Neuronal stem cell (in vitro differentiated cells): ENCODE results near the gene STEAP1B.
"Not testable (repeated sequence)": the region's sequence is repeated elsewhere in the genome, so short reads cannot be mapped to it uniquely, and the experiment has no call there.

Experiments
- DNase-seq: peaks from one replicate; pipeline ENCODE4 v3.0.0-alpha.2; 2013; ENCODE audit warnings: low spot score
- H2AFZ ChIP-seq: one replicate; pipeline ENCODE4 v1.6.1; 2013; ENCODE audit warnings: mild to moderate bottlenecking, low read length, inconsistent platforms
- H2AK5ac ChIP-seq: 2 replicates; pipeline ENCODE4 v1.6.1; 2013; ENCODE audit warnings: low read depth, mild to moderate bottlenecking, inconsistent platforms, low read length, moderate library complexity, mixed read lengths
- H2BK120ac ChIP-seq: 2 replicates; pipeline ENCODE4 v1.6.1; 2013; ENCODE audit warnings: low read depth, mild to moderate bottlenecking, inconsistent platforms, low read length, moderate library complexity, mixed read lengths
- H2BK12ac ChIP-seq: one replicate; pipeline ENCODE4 v1.6.1; 2013; ENCODE audit warnings: low read length, inconsistent platforms
- H2BK15ac ChIP-seq: 2 replicates; pipeline ENCODE4 v1.6.1; 2013; ENCODE audit warnings: mild to moderate bottlenecking, low read length, inconsistent platforms, mixed read lengths
- H2BK5ac ChIP-seq: one replicate; pipeline ENCODE4 v1.6.1; 2013; ENCODE audit warnings: inconsistent platforms, mild to moderate bottlenecking, low read length, moderate library complexity
- H3K14ac ChIP-seq: one replicate; pipeline ENCODE4 v1.6.1; 2013; ENCODE audit warnings: low read length, inconsistent platforms
- H3K18ac ChIP-seq: 2 replicates; pipeline ENCODE4 v1.6.1; 2013; ENCODE audit warnings: low read length, inconsistent platforms
- H3K23ac ChIP-seq: 2 replicates; pipeline ENCODE4 v1.6.1; 2013; ENCODE audit warnings: low read depth, mild to moderate bottlenecking, mixed read lengths, low read length, inconsistent platforms; ENCODE audit not compliant: poor library complexity
- H3K27ac ChIP-seq: replicated peaks from 3 replicates; pipeline ENCODE4 v1.5.1; 2013; ENCODE audit warnings: low read length, inconsistent platforms
- H3K27me3 ChIP-seq, 3 experiments: 2 replicates each; pipeline ENCODE4 v1.6.1; 2013; ENCODE audit warnings: low read length in 3 of 3, mild to moderate bottlenecking in 2 of 3, inconsistent platforms in 1 of 3, low read depth in 1 of 3, mixed read lengths in 1 of 3, moderate library complexity in 1 of 3; ENCODE audit not compliant: control insufficient read depth in 3 of 3, insufficient read depth in 3 of 3
- H3K36me3 ChIP-seq, 2 donors: replicated peaks in 1 of 2; 2 replicates each; pipeline ENCODE4 v1.6.1; 2013; ENCODE audit warnings: low read length in 2 of 2; ENCODE audit not compliant: control insufficient read depth in 2 of 2, insufficient read depth in 2 of 2
- H3K4ac ChIP-seq: 2 replicates; pipeline ENCODE4 v1.6.1; 2013; ENCODE audit warnings: inconsistent platforms, mild to moderate bottlenecking, low read length, moderate library complexity
- H3K4me1 ChIP-seq, 2 donors: 1 replicate in 1 of 2; 2 replicates in 1 of 2; pipeline ENCODE4 v1.6.1; 2013; ENCODE audit warnings: low read length in 2 of 2, low read depth in 1 of 2; ENCODE audit not compliant: control insufficient read depth in 2 of 2, insufficient read depth in 1 of 2
- H3K4me2 ChIP-seq: one replicate; pipeline ENCODE4 v1.6.1; 2013; ENCODE audit warnings: mild to moderate bottlenecking, low read length, inconsistent platforms; ENCODE audit not compliant: insufficient read depth, poor library complexity, severe bottlenecking
- H3K4me3 ChIP-seq, 2 donors: 2 replicates each; pipeline ENCODE4 v1.5.1; 2013; ENCODE audit warnings: low read length in 2 of 2, mild to moderate bottlenecking in 2 of 2, inconsistent platforms in 1 of 2, moderate library complexity in 1 of 2
- H3K79me1 ChIP-seq: one replicate; pipeline ENCODE4 v1.6.1; 2013; ENCODE audit warnings: low read depth, mild to moderate bottlenecking, inconsistent platforms, low read length, moderate library complexity
- H3K9ac ChIP-seq: one replicate; pipeline ENCODE4 v1.6.1; 2013; ENCODE audit warnings: mild to moderate bottlenecking, low read depth, low read length, inconsistent platforms; ENCODE audit not compliant: poor library complexity
- H3K9me3 ChIP-seq, 2 donors: replicated peaks in 1 of 2; 2 replicates each; pipeline versions ENCODE3 to v1.6.1; 2013; ENCODE audit warnings: low read length in 2 of 2, mild to moderate bottlenecking in 2 of 2, inconsistent platforms in 1 of 2, low read depth in 1 of 2, mixed read lengths in 1 of 2, moderate library complexity in 1 of 2; ENCODE audit not compliant: control insufficient read depth in 2 of 2, insufficient read depth in 1 of 2
- H4K8ac ChIP-seq: one replicate; pipeline ENCODE4 v1.6.1; 2013; ENCODE audit warnings: low read depth, mild to moderate bottlenecking, inconsistent platforms, low read length, moderate library complexity
- H4K91ac ChIP-seq: one replicate; pipeline ENCODE4 v1.6.1; 2013; ENCODE audit warnings: low read length, low read depth, mild to moderate bottlenecking, inconsistent platforms; ENCODE audit not compliant: poor library complexity
- WGBS, 2 donors: extraction: QIAGEN DNeasy Blood & Tissue Kit; methylation state at CpG; one replicate each; pipeline ENCODE4 v1.1.7; 2013; ENCODE audit warnings: missing lambda C conversion rate in 2 of 2, mixed read lengths in 1 of 2; ENCODE audit not compliant: insufficient read length in 2 of 2, insufficient replicate concordance in 1 of 2; ENCODE audit errors: extremely low coverage in 2 of 2; 5-methylcytosine and 5-hydroxymethylcytosine counted together

STEAP1B gene

GRCh38 chr7:22436552-22436951 is 63.4 kb downstream of the STEAP1B start:
- H4K8ac ChIP-seq, H2AK5ac ChIP-seq, H3K23ac ChIP-seq, H2BK12ac ChIP-seq, H2AFZ ChIP-seq, H3K14ac ChIP-seq, H3K79me1 ChIP-seq, H3K27me3 ChIP-seq, H4K91ac ChIP-seq, H2BK120ac ChIP-seq, H3K4me2 ChIP-seq, H3K9me3 ChIP-seq, DNase-seq, H3K9ac ChIP-seq, H2BK15ac ChIP-seq, H3K4me3 ChIP-seq, H2BK5ac ChIP-seq, H3K27ac ChIP-seq, H3K18ac ChIP-seq, H3K36me3 ChIP-seq, H3K4ac ChIP-seq: not testable (repeated sequence)
- peaks cover 0 to 13% of the 10 kb centered on the region in 2 donors for H3K4me1 ChIP-seq
- no CpG with 5 or more reads among the region's 4 CpGs for WGBS, 2 donors

DNA sequence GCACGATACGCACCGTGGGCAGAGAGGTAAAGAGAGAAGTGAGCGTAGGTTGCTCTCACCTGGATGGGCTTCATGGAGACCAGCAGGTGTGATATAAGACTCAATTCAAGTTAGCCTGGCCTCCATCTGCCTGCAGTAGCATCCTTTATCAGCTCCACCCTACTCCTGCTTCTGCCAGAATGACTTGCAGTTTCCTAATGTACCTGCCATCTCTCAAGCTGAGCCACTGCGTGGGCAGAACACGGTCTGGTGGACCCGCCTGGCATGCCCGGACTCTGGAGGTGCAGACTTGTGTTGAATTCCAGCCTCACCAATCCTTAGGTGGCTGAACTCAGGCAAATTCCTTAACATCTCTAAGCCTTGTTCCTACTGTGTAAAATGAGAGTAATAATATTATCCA is 64.3 kb downstream of the STEAP1B start:
- Histone ChIP-seq H3K9me3 (peaks cover 0 to 3% of the 10 kb centered on the region in 2 donors), H3K4ac (no peak overlapping the region), H3K23ac (no peak overlapping the region), H4K8ac (no peak overlapping the region), H3K4me1 (peaks cover 0 to 13% of the 10 kb centered on the region in 2 donors), H3K18ac (peak overlapping the region; percentile 88), H2AFZ (no peak overlapping the region), H2BK120ac (no peak overlapping the region), H3K4me3 (no peak overlapping the region), H3K14ac (no peak overlapping the region), H2BK5ac (no peak overlapping the region), H4K91ac (peak overlapping the region; percentile 95), H3K4me2 (no peak overlapping the region), H3K36me3 (no peaks in the 10 kb centered on the region), H2AK5ac (no peak overlapping the region), H3K9ac (no peak overlapping the region), H2BK15ac (no peak overlapping the region), H3K79me1 (no peaks in the 10 kb centered on the region), H3K27ac (no peak overlapping the region), H3K27me3 (no peaks in the 10 kb centered on the region), H2BK12ac (no peak overlapping the region)
- WGBS, 2 donors = no CpG with 5 or more reads among the region's 8 CpGs
- no peak for DNase-seq

DNA sequence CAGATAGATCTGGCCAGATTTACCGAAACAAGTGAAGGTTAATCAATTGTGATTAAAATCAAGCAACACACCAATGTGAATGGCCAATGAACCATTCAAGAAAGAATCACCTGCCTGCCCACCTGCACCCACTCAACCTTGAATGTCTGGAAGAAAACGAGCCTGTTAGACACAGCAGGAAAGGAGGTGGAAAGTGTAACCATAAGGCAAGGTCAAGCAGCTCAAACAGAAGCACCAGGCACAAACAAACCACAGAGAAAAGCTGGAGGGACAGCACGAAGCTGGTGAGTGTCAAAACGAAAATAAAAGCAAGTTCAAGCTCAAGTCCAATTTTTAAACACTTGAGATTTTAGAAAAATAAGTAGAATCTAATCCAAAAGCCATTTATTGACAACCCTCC is 64.9 kb downstream of the STEAP1B start:
- H3K23ac ChIP-seq = no peak overlapping the region
- H3K4me1 ChIP-seq = peaks cover 0 to 13% of the 10 kb centered on the region in 2 donors
- no peaks in the 10 kb centered on the region for H3K27me3 ChIP-seq
- no peak overlapping the region for H3K4me2 ChIP-seq
- no peak overlapping the region for H4K91ac ChIP-seq
- no peak overlapping the region for H3K4ac ChIP-seq
- no peak overlapping the region for H2BK12ac ChIP-seq
- no peak overlapping the region for H2BK5ac ChIP-seq
- peaks cover 0 to 3% of the 10 kb centered on the region in 2 donors for H3K9me3 ChIP-seq
- no peak overlapping the region for H3K18ac ChIP-seq
- no peaks in the 10 kb centered on the region for H3K79me1 ChIP-seq
- no peak overlapping the region for H3K14ac ChIP-seq
- no peak overlapping the region for H2AK5ac ChIP-seq
- H2BK15ac ChIP-seq = no peak overlapping the region
- no peak overlapping the region for H2AFZ ChIP-seq
- H3K9ac ChIP-seq = no peak overlapping the region
- H4K8ac ChIP-seq = no peak overlapping the region
- no peak overlapping the region for H3K4me3 ChIP-seq
- no peaks in the 10 kb centered on the region for H3K36me3 ChIP-seq
- H3K27ac ChIP-seq = no peak overlapping the region
- H2BK120ac ChIP-seq = no peak overlapping the region
- DNase-seq = no peak
- WGBS, 2 donors = no CpG with 5 or more reads among the region's 4 CpGs

DNA sequence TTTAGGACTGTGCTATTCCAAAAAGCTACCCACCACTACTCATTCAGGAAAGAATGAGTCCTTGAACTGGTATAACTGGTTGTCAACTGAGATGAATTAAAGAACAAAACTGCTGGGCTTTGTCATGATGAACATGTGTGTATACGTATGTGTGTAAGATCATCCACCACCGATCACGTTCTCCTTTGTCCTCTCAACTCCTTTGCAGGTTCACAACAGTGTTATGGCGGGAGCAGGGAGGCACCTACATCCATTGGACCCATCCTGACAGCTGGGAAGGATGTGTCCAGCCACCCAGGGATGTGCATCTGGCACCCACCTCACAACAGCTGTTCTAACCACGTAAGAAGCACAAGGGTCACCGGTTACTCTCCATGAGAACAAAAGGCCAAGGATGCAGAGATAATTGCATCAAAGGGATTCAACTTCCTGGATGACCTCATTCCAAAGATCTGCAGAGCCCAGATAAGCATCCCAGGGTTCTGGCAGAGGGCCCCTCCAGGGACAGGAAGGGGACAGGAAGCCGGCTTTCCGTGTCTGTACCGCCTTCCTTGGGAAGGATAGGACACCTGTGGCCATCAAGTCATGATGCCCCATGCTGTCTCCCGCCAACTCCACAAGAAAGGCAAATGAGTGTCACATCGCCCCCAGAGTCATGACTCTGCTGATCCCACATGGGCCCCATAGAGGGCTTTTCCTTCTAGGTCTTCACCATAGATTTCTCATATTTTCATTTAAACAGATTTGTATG is 66.1 kb downstream of the STEAP1B start:
- H3K18ac ChIP-seq = peak overlapping the region; percentile 68
- H2BK120ac ChIP-seq = no peak overlapping the region
- no peaks in the 10 kb centered on the region for H3K36me3 ChIP-seq
- no peaks in the 10 kb centered on the region for H3K79me1 ChIP-seq
- H3K4me2 ChIP-seq = no peak overlapping the region
- peaks cover 0 to 3% of the 10 kb centered on the region in 2 donors for H3K9me3 ChIP-seq
- no peak overlapping the region for H3K9ac ChIP-seq
- WGBS, 2 donors = no CpG with 5 or more reads among the region's 11 CpGs
- no peaks in the 10 kb centered on the region for H3K27me3 ChIP-seq
- no peak overlapping the region for H4K91ac ChIP-seq
- H2AK5ac ChIP-seq = peak overlapping the region; percentile 6
- H3K4me1 ChIP-seq = peaks cover 0 to 13% of the 10 kb centered on the region in 2 donors
- peak overlapping the region; percentile 8 for H2BK12ac ChIP-seq
- no peak overlapping the region for H3K4me3 ChIP-seq
- H3K23ac ChIP-seq = no peak overlapping the region
- H3K4ac ChIP-seq = no peak overlapping the region
- H2BK15ac ChIP-seq = no peak overlapping the region
- DNase-seq = no peak
- H4K8ac ChIP-seq = no peak overlapping the region
- H2AFZ ChIP-seq = peak overlapping the region; percentile 40
- no peak overlapping the region for H2BK5ac ChIP-seq
- no peak overlapping the region for H3K14ac ChIP-seq
- H3K27ac ChIP-seq = peak overlapping the region; percentile 53
